HUES6 (cell line): ENCODE measurements around the gene CORO2B.
"Not testable (repeated sequence)": the region's sequence is repeated elsewhere in the genome, so short reads cannot be mapped to it uniquely, and the experiment has no call there.

Source experiments
- H3K27ac ChIP-seq: 2 replicates; pipeline ENCODE4 v1.7.0; 2013; ENCODE audit warnings: low read depth, mild to moderate bottlenecking, low read length, inconsistent platforms
- H3K27me3 ChIP-seq: 2 replicates; pipeline ENCODE4 v1.6.1; 2013; ENCODE audit warnings: low read length; ENCODE audit not compliant: control insufficient read depth, insufficient read depth
- H3K36me3 ChIP-seq: 2 replicates; pipeline ENCODE4 v1.6.1; 2013; ENCODE audit warnings: low read length; ENCODE audit not compliant: control insufficient read depth, insufficient read depth
- H3K4me1 ChIP-seq: 2 replicates; pipeline ENCODE4 v1.6.1; 2013; ENCODE audit warnings: low read length; ENCODE audit not compliant: control insufficient read depth, insufficient read depth
- H3K4me3 ChIP-seq: 2 replicates; pipeline ENCODE4 v1.5.1; 2013; ENCODE audit warnings: low read depth, low read length
- H3K9ac ChIP-seq: one replicate; pipeline ENCODE4 v1.6.1; 2013; ENCODE audit warnings: mild to moderate bottlenecking, low read length
- H3K9me3 ChIP-seq: 2 replicates; pipeline ENCODE4 v1.6.1; 2013; ENCODE audit warnings: low read depth, low read length; ENCODE audit not compliant: control insufficient read depth, insufficient read depth

The CORO2B gene

GRCh38 chr15:68743256-68743655 is 164.5 kb downstream of the CORO2B start:
- Histone ChIP-seq H3K27ac (no peak overlapping the region), H3K36me3 (no peaks in the 10 kb centered on the region), H3K4me1 (no peaks in the 10 kb centered on the region), H3K27me3 (no peaks in the 10 kb centered on the region), H3K9ac (no peak overlapping the region), H3K9me3 (no peaks in the 10 kb centered on the region), H3K4me3 (no peak overlapping the region)

DNA sequence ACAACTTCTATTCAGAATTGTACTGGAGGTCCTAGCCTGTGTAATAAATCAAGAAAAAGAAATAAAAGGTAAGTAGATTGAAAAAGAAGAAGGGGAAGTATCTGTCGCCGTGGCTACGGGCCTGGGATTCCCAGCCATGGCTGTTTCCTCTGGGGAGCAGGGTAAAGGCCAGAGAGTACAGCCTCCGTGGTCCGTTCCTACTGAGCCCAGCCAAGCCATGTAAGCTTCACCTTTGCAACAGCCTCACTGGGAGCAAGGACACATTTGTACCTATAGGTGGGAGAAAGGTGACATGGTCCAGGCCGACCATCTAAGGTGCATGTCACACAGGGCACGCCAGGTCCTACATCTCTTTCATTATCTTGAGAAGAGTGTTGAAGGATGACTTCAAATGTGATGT is 170.6 kb downstream of the CORO2B start:
- Histone ChIP-seq H3K9ac (no peak overlapping the region), H3K9me3 (peaks cover 4% of the 10 kb centered on the region; the same call in 1 of the 2 replicates), H3K36me3 (no peaks in the 10 kb centered on the region), H3K4me1 (no peaks in the 10 kb centered on the region), H3K4me3 (no peak overlapping the region), H3K27ac (no peak overlapping the region), H3K27me3 (no peaks in the 10 kb centered on the region)

- Histone ChIP-seq H3K9ac (no peak overlapping the region), H3K4me1 (no peaks in the 10 kb centered on the region), H3K27me3 (no peaks in the 10 kb centered on the region), H3K9me3 (peaks cover 4% of the 10 kb centered on the region; the same call in 1 of the 2 replicates), H3K27ac (no peak overlapping the region), H3K4me3 (no peak overlapping the region), H3K36me3 (no peaks in the 10 kb centered on the region)
Observed at GRCh38 chr15:68749793-68750192, 171.0 kb downstream of the CORO2B start.

DNA sequence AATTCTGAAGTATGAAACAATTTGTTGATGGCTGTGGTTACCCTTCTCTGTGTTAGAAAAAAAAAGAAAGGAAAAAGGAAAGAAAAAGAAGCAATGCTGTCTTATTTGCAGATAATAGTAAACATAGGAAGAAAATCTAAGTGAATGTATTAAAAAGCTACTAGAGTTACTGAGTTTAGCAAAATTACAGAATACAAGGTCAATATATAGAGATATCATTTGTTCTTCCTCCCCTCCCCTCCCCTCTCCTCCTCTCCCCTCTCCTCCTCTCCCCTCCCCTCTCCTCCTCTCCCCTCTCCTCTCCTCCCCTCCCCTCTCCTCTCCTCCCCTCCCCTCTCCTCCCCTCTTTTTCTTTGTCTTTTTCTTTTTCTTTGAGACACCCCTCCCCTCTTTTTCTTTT is 172.8 kb downstream of the CORO2B start:
- H3K27ac ChIP-seq = no peak overlapping the region
- peaks cover 4% of the 10 kb centered on the region; the same call in 1 of the 2 replicates for H3K9me3 ChIP-seq
- H3K36me3 ChIP-seq = no peaks in the 10 kb centered on the region
- no peaks in the 10 kb centered on the region for H3K27me3 ChIP-seq
- H3K4me3 ChIP-seq = no peak overlapping the region
- H3K4me1 ChIP-seq = no peaks in the 10 kb centered on the region
- no peak overlapping the region for H3K9ac ChIP-seq

GRCh38 chr15:68755731-68756130 is 176.9 kb downstream of the CORO2B start:
- no peaks in the 10 kb centered on the region for H3K9me3 ChIP-seq
- no peaks in the 10 kb centered on the region for H3K36me3 ChIP-seq
- no peak overlapping the region for H3K27ac ChIP-seq
- no peak overlapping the region for H3K4me3 ChIP-seq
- H3K4me1 ChIP-seq = no peaks in the 10 kb centered on the region
- no peaks in the 10 kb centered on the region for H3K27me3 ChIP-seq
- H3K9ac ChIP-seq = no peak overlapping the region

GRCh38 chr15:68759982-68760579 is 181.3 kb downstream of the CORO2B start:
- H3K4me1 ChIP-seq, H3K36me3 ChIP-seq, H3K27ac ChIP-seq, H3K9ac ChIP-seq, H3K27me3 ChIP-seq, H3K4me3 ChIP-seq, H3K9me3 ChIP-seq: not testable (repeated sequence)

GRCh38 chr15:68763063-68763462 is 184.3 kb downstream of the CORO2B start:
- no peak overlapping the region for H3K4me3 ChIP-seq
- H3K27me3 ChIP-seq = no peaks in the 10 kb centered on the region
- H3K4me1 ChIP-seq = no peaks in the 10 kb centered on the region
- H3K27ac ChIP-seq = no peak overlapping the region
- no peaks in the 10 kb centered on the region for H3K36me3 ChIP-seq
- H3K9ac ChIP-seq = no peak overlapping the region
- no peaks in the 10 kb centered on the region for H3K9me3 ChIP-seq

GRCh38 chr15:68764090-68764489 is 185.3 kb downstream of the CORO2B start:
- H3K27ac ChIP-seq = no peak overlapping the region
- H3K9ac ChIP-seq = no peak overlapping the region
- H3K36me3 ChIP-seq = no peaks in the 10 kb centered on the region
- H3K4me1 ChIP-seq = no peaks in the 10 kb centered on the region
- no peak overlapping the region for H3K4me3 ChIP-seq
- H3K9me3 ChIP-seq = no peaks in the 10 kb centered on the region
- H3K27me3 ChIP-seq = no peaks in the 10 kb centered on the region

GRCh38 chr15:68765602-68766368 is 187.0 kb downstream of the CORO2B start:
- H3K27ac ChIP-seq = no peak overlapping the region
- H3K27me3 ChIP-seq = no peaks in the 10 kb centered on the region
- no peaks in the 10 kb centered on the region for H3K4me1 ChIP-seq
- no peaks in the 10 kb centered on the region for H3K9me3 ChIP-seq
- H3K4me3 ChIP-seq = no peak overlapping the region
- no peak overlapping the region for H3K9ac ChIP-seq
- no peaks in the 10 kb centered on the region for H3K36me3 ChIP-seq

DNA sequence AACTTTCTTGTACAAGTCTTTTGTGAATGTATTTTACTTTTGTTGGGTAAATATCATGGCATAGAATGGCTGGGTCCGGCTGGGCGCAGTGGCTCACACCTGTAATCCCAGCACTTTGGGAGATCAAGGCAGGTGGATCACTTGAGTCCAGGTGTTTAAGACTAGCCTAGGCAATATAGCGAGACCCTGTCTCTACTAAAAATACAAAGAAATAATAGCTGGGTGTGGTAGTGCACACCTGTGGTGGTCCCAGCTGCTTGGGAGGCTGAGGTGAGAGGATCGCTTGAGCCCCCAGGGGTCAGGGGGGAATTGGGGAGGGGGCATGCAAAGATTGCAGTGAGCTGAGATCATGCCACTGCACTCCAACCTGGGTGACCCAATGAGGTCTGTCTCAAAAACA is 189.0 kb downstream of the CORO2B start:
- H3K27me3 ChIP-seq = no peaks in the 10 kb centered on the region
- no peak overlapping the region for H3K27ac ChIP-seq
- no peaks in the 10 kb centered on the region for H3K36me3 ChIP-seq
- H3K9me3 ChIP-seq = no peaks in the 10 kb centered on the region
- H3K9ac ChIP-seq = no peak overlapping the region
- H3K4me3 ChIP-seq = no peak overlapping the region
- no peaks in the 10 kb centered on the region for H3K4me1 ChIP-seq

GRCh38 chr15:68768321-68768720 is 189.5 kb downstream of the CORO2B start:
- H3K27me3 ChIP-seq = no peaks in the 10 kb centered on the region
- no peak overlapping the region for H3K27ac ChIP-seq
- H3K4me3 ChIP-seq = no peak overlapping the region
- H3K4me1 ChIP-seq = no peaks in the 10 kb centered on the region
- H3K9ac ChIP-seq = no peak overlapping the region
- no peaks in the 10 kb centered on the region for H3K36me3 ChIP-seq
- H3K9me3 ChIP-seq = no peaks in the 10 kb centered on the region
